GM21515 (cell line): ENCODE results near the gene HAUS3.

ENCODE experiments used
- ATAC-seq: cut with Tn5 transposase; IDR thresholded peaks from one replicate; pipeline ENCODE4 v1.9.1; 2021; ENCODE audit not compliant: unreplicated experiment

The HAUS3 gene

GRCh38 chr4:2241410-2242353, at the start of gene HAUS3, which contains the start of gene POLN:
Gene HAUS3 (minus strand): TSS chr4:2242121. CDS start chr4:2240946, 1,175 bp downstream.
Gene POLN (minus strand): TSS chr4:2242121. CDS start chr4:2229231, 12,890 bp downstream.
- peak; percentile 83 for ATAC-seq

GRCh38 chr4:2290974-2291704, 49.2 kb upstream of the HAUS3 start:
- ATAC-seq, result no peak

- no peak for ATAC-seq
Measured at GRCh38 chr4:2290488-2290887, 48.6 kb upstream of the HAUS3 start.

GRCh38 chr4:2289955-2290333, 48.0 kb upstream of the HAUS3 start:
- no peak for ATAC-seq

GRCh38 chr4:2289311-2289954, 47.5 kb upstream of the HAUS3 start:
- ATAC-seq, result no peak

GRCh38 chr4:2288051-2288541, 46.2 kb upstream of the HAUS3 start:
- no peak for ATAC-seq

- no peak for ATAC-seq
Measured at GRCh38 chr4:2287594-2287915, 45.6 kb upstream of the HAUS3 start.

- ATAC-seq, result no peak
Measured at GRCh38 chr4:2286904-2287593, 45.1 kb upstream of the HAUS3 start.

- ATAC-seq, result no peak
Measured at GRCh38 chr4:2285613-2286381, 43.9 kb upstream of the HAUS3 start.

GRCh38 chr4:2284934-2285612, 43.2 kb upstream of the HAUS3 start:
- no peak for ATAC-seq

GRCh38 chr4:2284161-2284933, 42.4 kb upstream of the HAUS3 start:
- ATAC-seq, result no peak

GRCh38 chr4:2283199-2283711, 41.3 kb upstream of the HAUS3 start:
- ATAC-seq, result no peak

GRCh38 chr4:2281575-2282343, 39.8 kb upstream of the HAUS3 start:
- no peak for ATAC-seq

GRCh38 chr4:2280531-2281300, 38.8 kb upstream of the HAUS3 start:
- no peak for ATAC-seq

GRCh38 chr4:2277956-2278355, 36.0 kb upstream of the HAUS3 start:
- no peak for ATAC-seq

- no peak for ATAC-seq
Measured at GRCh38 chr4:2276581-2277325, 34.8 kb upstream of the HAUS3 start.
